MM.1S (cell line): Measurements from ENCODE around the gene CYB5R3.

Experiments used
- DNase-seq: peaks from one replicate; pipeline ENCODE4 v3.0.0-alpha.2; 2015
- H2AFZ ChIP-seq: fragments of 300-600 bp; sonication (generic); 2 replicates; pipeline ENCODE4 v1.6.0; 2016; ENCODE audit warnings: antibody characterized with exemption, low read length
- H3F3A ChIP-seq: fragments of 300-600 bp; sonication (generic); 2 replicates; pipeline ENCODE4 v1.6.1; 2016; ENCODE audit warnings: mild to moderate bottlenecking, antibody characterized with exemption, low read length, moderate library complexity, mixed read lengths; ENCODE audit not compliant: insufficient read depth
- H3K27ac ChIP-seq: fragments of 300-600 bp; sonication (generic); 2 replicates; pipeline ENCODE4 v1.5.1; 2016; ENCODE audit warnings: mild to moderate bottlenecking, low read length
- H3K27me3 ChIP-seq: fragments of 300-600 bp; sonication (generic); replicated peaks from 2 replicates; pipeline ENCODE4 v1.6.0; 2016; ENCODE audit warnings: low read length; ENCODE audit not compliant: insufficient read depth
- H3K36me3 ChIP-seq: fragments of 300-600 bp; sonication (generic); replicated peaks from 2 replicates; pipeline ENCODE4 v1.6.1; 2016; ENCODE audit warnings: mild to moderate bottlenecking, low read length, mixed read lengths; ENCODE audit not compliant: insufficient read depth
- H3K4me1 ChIP-seq: fragments of 300-600 bp; sonication (generic); 2 replicates; pipeline ENCODE4 v1.6.1; 2016; ENCODE audit warnings: low read length, mixed read lengths
- H3K4me2 ChIP-seq: fragments of 300-600 bp; sonication (generic); 2 replicates; pipeline ENCODE4 v1.6.0; 2016; ENCODE audit warnings: low read depth, low read length
- H3K4me3 ChIP-seq: fragments of 300-600 bp; sonication (generic); 2 replicates; pipeline ENCODE4 v1.5.1; 2016; ENCODE audit warnings: low read length, mixed read lengths
- H3K79me2 ChIP-seq: fragments of 300-600 bp; sonication (generic); 2 replicates; pipeline ENCODE4 v1.6.1; 2016; ENCODE audit warnings: mixed run types, low read length, mixed read lengths
- H3K9ac ChIP-seq: fragments of 300-600 bp; sonication (generic); 2 replicates; pipeline ENCODE4 v1.6.1; 2016; ENCODE audit warnings: low read length, mixed read lengths
- H3K9me2 ChIP-seq: fragments of 300-600 bp; sonication (generic); replicated peaks from 2 replicates; pipeline ENCODE4 v1.6.1; 2016; ENCODE audit warnings: mild to moderate bottlenecking, low read length, mixed read lengths; ENCODE audit not compliant: insufficient read depth
- H3K9me3 ChIP-seq: fragments of 300-600 bp; sonication (generic); replicated peaks from 2 replicates; pipeline ENCODE4 v1.6.1; 2016; ENCODE audit warnings: mild to moderate bottlenecking, low read length, mixed read lengths; ENCODE audit not compliant: insufficient read depth
- H4K20me1 ChIP-seq: fragments of 300-600 bp; sonication (generic); 2 replicates; pipeline ENCODE4 v1.6.1; 2016; ENCODE audit warnings: mild to moderate bottlenecking, low read length, moderate library complexity, mixed read lengths; ENCODE audit not compliant: insufficient read depth
- EZH2 ChIP-seq: fragments of 300-600 bp; sonication (generic); optimal IDR thresholded peaks from 2 replicates; pipeline ENCODE3; 2017; ENCODE audit warnings: low read depth, mild to moderate bottlenecking, antibody characterized with exemption, low read length, mixed read lengths
- EZH2phosphoT487 ChIP-seq: fragments of 300-600 bp; sonication (generic); IDR thresholded peaks from 2 replicates; pipeline ENCODE4 v1.6.1; 2018; ENCODE audit warnings: antibody characterized with exemption, low read length
- TF ChIP-seq, protein P1 (sequence below): fragments of 300-600 bp; sonication (generic); IDR thresholded peaks from 2 replicates; pipeline ENCODE4 v1.5.1; 2016; ENCODE audit warnings: antibody characterized with exemption, low read length, mixed read lengths

CYB5R3 gene

GRCh38 chr22:42683578-42684283, 34.5 kb upstream of the CYB5R3 start:
- Histone ChIP-seq H3K4me1 (no peaks in the 10 kb centered on the region), H2AFZ (no peak overlapping the region), H3K9ac (no peak overlapping the region), H3F3A (no peaks in the 10 kb centered on the region), H3K36me3 (no peaks in the 10 kb centered on the region), H4K20me1 (no peaks in the 10 kb centered on the region), H3K27me3 (0 out of 2 replicates have a peak, but pooled peaks cover 3% of the 10 kb centered on the region), H3K4me3 (no peak overlapping the region), H3K79me2 (no peaks in the 10 kb centered on the region), H3K9me2 (no peaks in the 10 kb centered on the region), H3K9me3 (no peaks in the 10 kb centered on the region), H3K4me2 (no peak overlapping the region), H3K27ac (no peak overlapping the region)
- no peak for DNase-seq
- TF ChIP-seq, protein P1, sequence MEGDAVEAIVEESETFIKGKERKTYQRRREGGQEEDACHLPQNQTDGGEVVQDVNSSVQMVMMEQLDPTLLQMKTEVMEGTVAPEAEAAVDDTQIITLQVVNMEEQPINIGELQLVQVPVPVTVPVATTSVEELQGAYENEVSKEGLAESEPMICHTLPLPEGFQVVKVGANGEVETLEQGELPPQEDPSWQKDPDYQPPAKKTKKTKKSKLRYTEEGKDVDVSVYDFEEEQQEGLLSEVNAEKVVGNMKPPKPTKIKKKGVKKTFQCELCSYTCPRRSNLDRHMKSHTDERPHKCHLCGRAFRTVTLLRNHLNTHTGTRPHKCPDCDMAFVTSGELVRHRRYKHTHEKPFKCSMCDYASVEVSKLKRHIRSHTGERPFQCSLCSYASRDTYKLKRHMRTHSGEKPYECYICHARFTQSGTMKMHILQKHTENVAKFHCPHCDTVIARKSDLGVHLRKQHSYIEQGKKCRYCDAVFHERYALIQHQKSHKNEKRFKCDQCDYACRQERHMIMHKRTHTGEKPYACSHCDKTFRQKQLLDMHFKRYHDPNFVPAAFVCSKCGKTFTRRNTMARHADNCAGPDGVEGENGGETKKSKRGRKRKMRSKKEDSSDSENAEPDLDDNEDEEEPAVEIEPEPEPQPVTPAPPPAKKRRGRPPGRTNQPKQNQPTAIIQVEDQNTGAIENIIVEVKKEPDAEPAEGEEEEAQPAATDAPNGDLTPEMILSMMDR, result no peak
- TF ChIP-seq EZH2 (no peak), EZH2phosphoT487 (no peak)

- 0 out of 2 replicates have a peak, but pooled peaks cover 3% of the 10 kb centered on the region for H3K27me3 ChIP-seq
- DNase-seq, result no peak
Measured at GRCh38 chr22:42682113-42682851, 33.1 kb upstream of the CYB5R3 start.

DNA sequence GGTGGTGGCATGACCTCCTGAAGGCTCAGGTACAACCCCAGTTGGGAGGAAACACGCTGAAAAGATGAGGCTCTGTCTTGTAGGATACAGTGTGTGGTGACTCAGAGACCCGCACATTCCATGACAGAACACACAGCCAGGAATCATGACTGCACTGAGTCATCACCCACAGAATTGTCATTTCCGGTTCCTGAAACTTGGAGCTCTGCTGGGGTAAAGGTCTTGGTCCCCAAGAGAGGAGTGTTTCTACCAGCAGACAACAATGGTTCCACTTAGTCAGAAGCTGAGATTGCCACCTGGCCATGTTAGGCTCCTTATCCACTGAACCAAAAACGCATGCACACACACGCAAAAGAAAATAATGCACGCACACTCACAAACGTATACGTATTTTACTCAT, 31.5 kb upstream of the CYB5R3 start:
- no peak overlapping the region for H3K27ac ChIP-seq
- DNase-seq, result no peak
- H3K9ac ChIP-seq, result no peak overlapping the region

More at GRCh38 chr22:42682113-42682851, 33.1 kb upstream of the CYB5R3 start:
- H3K9me3 ChIP-seq, result no peaks in the 10 kb centered on the region
- no peak overlapping the region for H3K4me2 ChIP-seq
- H2AFZ ChIP-seq, result no peak overlapping the region
- no peaks in the 10 kb centered on the region for H3K4me1 ChIP-seq
- no peak overlapping the region for H3K27ac ChIP-seq
- H3K4me3 ChIP-seq, result no peak overlapping the region
- no peaks in the 10 kb centered on the region for H4K20me1 ChIP-seq
- no peak overlapping the region for H3K9ac ChIP-seq
- no peaks in the 10 kb centered on the region for H3K9me2 ChIP-seq
- TF ChIP-seq EZH2phosphoT487, result no peak
- TF ChIP-seq, protein P1, result no peak
- TF ChIP-seq EZH2, result no peak
- no peaks in the 10 kb centered on the region for H3K79me2 ChIP-seq
- no peaks in the 10 kb centered on the region for H3F3A ChIP-seq
- no peaks in the 10 kb centered on the region for H3K36me3 ChIP-seq

More for the DNA sequence above, 31.5 kb upstream of the CYB5R3 start:
- TF ChIP-seq, protein P1, result no peak
- TF ChIP-seq EZH2 (no peak), EZH2phosphoT487 (no peak)
- H2AFZ ChIP-seq, result no peak overlapping the region
- no peaks in the 10 kb centered on the region for H3K36me3 ChIP-seq
- H3K9me2 ChIP-seq, result no peaks in the 10 kb centered on the region
- no peak overlapping the region for H3K4me2 ChIP-seq
- H4K20me1 ChIP-seq, result no peaks in the 10 kb centered on the region
- no peak overlapping the region for H3K4me3 ChIP-seq
- H3K9me3 ChIP-seq, result no peaks in the 10 kb centered on the region
- no peaks in the 10 kb centered on the region for H3F3A ChIP-seq
- no peaks in the 10 kb centered on the region for H3K4me1 ChIP-seq
- H3K79me2 ChIP-seq, result no peaks in the 10 kb centered on the region
- 0 out of 2 replicates have a peak, but pooled peaks cover 3% of the 10 kb centered on the region for H3K27me3 ChIP-seq
